Mammary epithelial cell (primary cell): ENCODE results near the gene CLCNKA.
"Not testable (repeated sequence)": the region's sequence is repeated elsewhere in the genome, so short reads cannot be mapped to it uniquely, and the experiment has no call there.

Experiments
- EZH2 ChIP-seq: IDR thresholded peaks from 2 replicates; pipeline ENCODE4 v1.6.1; 2012; ENCODE audit warnings: low read length, inconsistent platforms, borderline replicate concordance
- TF ChIP-seq, protein P1 (sequence below), 2 donors: IDR thresholded peaks in 1 of 2; conservative IDR thresholded peaks in 1 of 2; 2 replicates each; pipeline ENCODE4 v1.5.1; 2011 to 2012; ENCODE audit warnings: inconsistent platforms in 2 of 2, low read length in 2 of 2, mild to moderate bottlenecking in 2 of 2, control low read depth in 1 of 2, low read depth in 1 of 2; ENCODE audit not compliant: insufficient read depth in 1 of 2; ENCODE audit errors: extremely low read depth in 1 of 2

DNA sequence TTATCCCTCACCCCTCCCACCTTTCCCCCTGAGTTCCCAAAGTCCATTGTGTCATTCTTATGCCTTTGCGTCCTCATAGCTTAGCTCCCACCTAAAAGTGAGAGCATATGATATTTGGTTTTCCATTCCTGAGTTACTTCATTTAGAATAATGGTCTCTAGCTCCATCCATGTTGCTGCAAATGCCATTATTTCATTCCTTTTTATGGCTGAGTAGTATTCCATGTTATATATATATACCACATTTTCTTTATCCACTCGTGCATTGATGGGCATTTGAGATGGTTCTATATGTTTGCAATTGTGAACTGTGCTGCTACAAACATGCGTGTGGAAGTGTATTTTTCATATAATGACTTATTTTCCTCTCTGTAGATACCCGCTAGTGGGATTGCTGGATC is 43.9 kb upstream of the CLCNKA start:
- TF ChIP-seq, protein P1, sequence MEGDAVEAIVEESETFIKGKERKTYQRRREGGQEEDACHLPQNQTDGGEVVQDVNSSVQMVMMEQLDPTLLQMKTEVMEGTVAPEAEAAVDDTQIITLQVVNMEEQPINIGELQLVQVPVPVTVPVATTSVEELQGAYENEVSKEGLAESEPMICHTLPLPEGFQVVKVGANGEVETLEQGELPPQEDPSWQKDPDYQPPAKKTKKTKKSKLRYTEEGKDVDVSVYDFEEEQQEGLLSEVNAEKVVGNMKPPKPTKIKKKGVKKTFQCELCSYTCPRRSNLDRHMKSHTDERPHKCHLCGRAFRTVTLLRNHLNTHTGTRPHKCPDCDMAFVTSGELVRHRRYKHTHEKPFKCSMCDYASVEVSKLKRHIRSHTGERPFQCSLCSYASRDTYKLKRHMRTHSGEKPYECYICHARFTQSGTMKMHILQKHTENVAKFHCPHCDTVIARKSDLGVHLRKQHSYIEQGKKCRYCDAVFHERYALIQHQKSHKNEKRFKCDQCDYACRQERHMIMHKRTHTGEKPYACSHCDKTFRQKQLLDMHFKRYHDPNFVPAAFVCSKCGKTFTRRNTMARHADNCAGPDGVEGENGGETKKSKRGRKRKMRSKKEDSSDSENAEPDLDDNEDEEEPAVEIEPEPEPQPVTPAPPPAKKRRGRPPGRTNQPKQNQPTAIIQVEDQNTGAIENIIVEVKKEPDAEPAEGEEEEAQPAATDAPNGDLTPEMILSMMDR (conservative IDR thresholded peaks at IDR 0.05 in 1 of 2, IDR thresholded peaks at IDR 0.05 in 1 of 2; ENCODE audit: extremely low read depth in 1 of 2, insufficient read depth in 1 of 2, low read depth in 1 of 2, low read length in 2 of 2) = not testable (repeated sequence)
- not testable (repeated sequence) for TF ChIP-seq EZH2
